Measurements from ENCODE around the gene CAP1.

CAP1 gene

GRCh38 chr1:40102038-40102437, 61.5 kb downstream of the CAP1 start:
- DNase-seq: no peak

- DNase-seq: no peak
These were observed 62.4 kb downstream of the CAP1 start for GRCh38 chr1:40102896-40103295.

GRCh38 chr1:40105028-40105427, 64.5 kb downstream of the CAP1 start:
- no peak for DNase-seq

GRCh38 chr1:40107290-40107959, 66.9 kb downstream of the CAP1 start:
- no peak for DNase-seq

GRCh38 chr1:40110389-40110788, 69.9 kb downstream of the CAP1 start:
- DNase-seq: peak; percentile 85

- no peak for DNase-seq
These were observed 73.9 kb downstream of the CAP1 start for GRCh38 chr1:40114400-40114799.

GRCh38 chr1:40120128-40120527, 79.6 kb downstream of the CAP1 start:
- DNase-seq: no peak
